Measurements from ENCODE around the gene SPATA25.

Gene SPATA25

GRCh38 chr20:45863543-45864470 lies 23.6 kb downstream of the SPATA25 start:
- Mint-ChIP-seq H3K36me3 (peaks cover 2% of the 10 kb centered on the region), H3K9me3 (no peaks in the 10 kb centered on the region), H3K4me1 (peaks cover 15% of the 10 kb centered on the region), H3K27me3 (no peaks in the 10 kb centered on the region), H3K4me3 (no peak overlapping the region), H3K27ac (no peak overlapping the region)

- Mint-ChIP-seq H3K4me3 (no peak overlapping the region), H3K9me3 (no peaks in the 10 kb centered on the region), H3K36me3 (peaks cover 2% of the 10 kb centered on the region), H3K4me1 (peaks cover 27% of the 10 kb centered on the region), H3K27ac (peak overlapping the region; percentile 7), H3K27me3 (no peaks in the 10 kb centered on the region)
Observed at GRCh38 chr20:45861221-45862075, 26.0 kb downstream of the SPATA25 start.

GRCh38 chr20:45860560-45861220 lies 26.7 kb downstream of the SPATA25 start:
- H3K27ac Mint-ChIP-seq, result no peak overlapping the region
- H3K27me3 Mint-ChIP-seq, result no peaks in the 10 kb centered on the region
- no peaks in the 10 kb centered on the region for H3K9me3 Mint-ChIP-seq
- peaks cover 2% of the 10 kb centered on the region for H3K36me3 Mint-ChIP-seq
- H3K4me3 Mint-ChIP-seq, result no peak overlapping the region
- peaks cover 35% of the 10 kb centered on the region for H3K4me1 Mint-ChIP-seq

GRCh38 chr20:45859916-45860315 lies 27.5 kb downstream of the SPATA25 start:
- Mint-ChIP-seq H3K4me1 (peaks cover 41% of the 10 kb centered on the region), H3K36me3 (peaks cover 2% of the 10 kb centered on the region), H3K9me3 (no peaks in the 10 kb centered on the region), H3K4me3 (no peak overlapping the region), H3K27ac (no peak overlapping the region), H3K27me3 (no peaks in the 10 kb centered on the region)

GRCh38 chr20:45857882-45858216 lies 29.6 kb downstream of the SPATA25 start:
- Mint-ChIP-seq H3K27ac (peak overlapping the region; percentile 93), H3K9me3 (no peaks in the 10 kb centered on the region), H3K36me3 (peaks cover 2% of the 10 kb centered on the region), H3K4me1 (peaks cover 52% of the 10 kb centered on the region), H3K4me3 (peak overlapping the region; percentile 93), H3K27me3 (no peaks in the 10 kb centered on the region)

GRCh38 chr20:45857114-45857881 lies 30.1 kb downstream of the SPATA25 start, which contains the start of the genes ACOT8 and ZSWIM3:
Gene ACOT8 (minus strand): TSS chr20:45857392. CDS start chr20:45857315, 77 bp downstream.
Gene ZSWIM3 (plus strand): TSS chr20:45857614. CDS start chr20:45857826, 212 bp downstream.
- Mint-ChIP-seq H3K4me1 (peaks cover 52% of the 10 kb centered on the region), H3K36me3 (peaks cover 4% of the 10 kb centered on the region), H3K27ac (peak within 1 kb of the TSS; percentile 93), H3K4me3 (peak within 1 kb of the TSS; percentile 93), H3K27me3 (no peaks in the 10 kb centered on the region), H3K9me3 (no peaks in the 10 kb centered on the region)

- Mint-ChIP-seq H3K27me3 (no peaks in the 10 kb centered on the region), H3K9me3 (no peaks in the 10 kb centered on the region), H3K4me1 (peaks cover 41% of the 10 kb centered on the region), H3K36me3 (peaks cover 5% of the 10 kb centered on the region), H3K4me3 (no peak overlapping the region), H3K27ac (no peak overlapping the region)
Observed at GRCh38 chr20:45853484-45853883, 33.9 kb downstream of the SPATA25 start.

- Mint-ChIP-seq H3K27me3 (no peaks in the 10 kb centered on the region), H3K9me3 (no peaks in the 10 kb centered on the region), H3K4me1 (peaks cover 36% of the 10 kb centered on the region), H3K36me3 (peaks cover 5% of the 10 kb centered on the region), H3K4me3 (no peak overlapping the region), H3K27ac (no peak overlapping the region)
Observed at GRCh38 chr20:45852326-45852725, 35.1 kb downstream of the SPATA25 start.

- Mint-ChIP-seq H3K4me3 (no peak overlapping the region), H3K27ac (no peak overlapping the region), H3K9me3 (no peaks in the 10 kb centered on the region), H3K4me1 (peaks cover 32% of the 10 kb centered on the region), H3K27me3 (no peaks in the 10 kb centered on the region), H3K36me3 (peaks cover 5% of the 10 kb centered on the region)
Observed at GRCh38 chr20:45851501-45851900, 35.9 kb downstream of the SPATA25 start.

- Mint-ChIP-seq H3K27me3 (no peaks in the 10 kb centered on the region), H3K4me1 (peaks cover 27% of the 10 kb centered on the region), H3K36me3 (peaks cover 5% of the 10 kb centered on the region), H3K4me3 (no peak overlapping the region), H3K27ac (no peak overlapping the region), H3K9me3 (no peaks in the 10 kb centered on the region)
Observed at GRCh38 chr20:45850926-45851325, 36.5 kb downstream of the SPATA25 start.

GRCh38 chr20:45850238-45850637 lies 37.2 kb downstream of the SPATA25 start:
- Mint-ChIP-seq H3K36me3 (peaks cover 5% of the 10 kb centered on the region), H3K27me3 (no peaks in the 10 kb centered on the region), H3K4me1 (peaks cover 21% of the 10 kb centered on the region), H3K27ac (no peak overlapping the region), H3K9me3 (no peaks in the 10 kb centered on the region), H3K4me3 (no peak overlapping the region)

- Mint-ChIP-seq H3K4me1 (peaks cover 12% of the 10 kb centered on the region), H3K36me3 (peaks cover 6% of the 10 kb centered on the region), H3K27ac (no peak overlapping the region), H3K27me3 (no peaks in the 10 kb centered on the region), H3K4me3 (no peak overlapping the region), H3K9me3 (no peaks in the 10 kb centered on the region)
Observed at GRCh38 chr20:45848969-45849582, 38.3 kb downstream of the SPATA25 start.

GRCh38 chr20:45848421-45848820 lies 39.0 kb downstream of the SPATA25 start:
- no peak overlapping the region for H3K4me3 Mint-ChIP-seq
- no peaks in the 10 kb centered on the region for H3K27me3 Mint-ChIP-seq
- peaks cover 6% of the 10 kb centered on the region for H3K36me3 Mint-ChIP-seq
- H3K4me1 Mint-ChIP-seq, result peaks cover 6% of the 10 kb centered on the region
- H3K27ac Mint-ChIP-seq, result no peak overlapping the region
- H3K9me3 Mint-ChIP-seq, result no peaks in the 10 kb centered on the region

GRCh38 chr20:45845452-45845851 lies 42.0 kb downstream of the SPATA25 start:
- no peak overlapping the region for H3K27ac Mint-ChIP-seq
- H3K9me3 Mint-ChIP-seq, result no peaks in the 10 kb centered on the region
- peaks cover 1% of the 10 kb centered on the region for H3K36me3 Mint-ChIP-seq
- peaks cover 3% of the 10 kb centered on the region for H3K4me1 Mint-ChIP-seq
- H3K4me3 Mint-ChIP-seq, result no peak overlapping the region
- no peaks in the 10 kb centered on the region for H3K27me3 Mint-ChIP-seq

All from activated naive CD4-positive, alpha-beta T cell treated with anti-CD3 and anti-CD28 coated beads, Interleukin-2, amount 50 U/mL, for 24 hours (primary cell).